GM23338 (cell line): Measurements from ENCODE around the gene FRMD4A. TPM values are rescaled to one million over a fixed set of nuclear protein-coding genes. Genes with fewer than 3 reads are reported as not detected.

Source experiments
- ATAC-seq: fragments of 200-7000 bp; cut with Tn5 transposase; 3 replicates; pipeline ENCODE4 v1.9.1; 2020
- DNase-seq: peaks from one replicate; pipeline ENCODE4 v3.0.0-alpha.2; 2015; ENCODE audit warnings: low spot score
- H2AFZ ChIP-seq: fragments of 200-600 bp; sonication (generic); 2 replicates; pipeline ENCODE4 v1.8.0; 2016; ENCODE audit warnings: antibody characterized with exemption, mild to moderate bottlenecking, moderate library complexity
- H3F3A ChIP-seq: fragments of 200-600 bp; sonication (generic); replicated peaks from 2 replicates; pipeline ENCODE4 v1.8.0; 2017; ENCODE audit warnings: antibody characterized with exemption, mixed run types, low read depth
- H3K27ac ChIP-seq: fragments of 200-600 bp; sonication (generic); 2 replicates; pipeline ENCODE4 v1.6.1; 2016; ENCODE audit warnings: low read depth
- H3K27me3 ChIP-seq: fragments of 200-600 bp; sonication (generic); 2 replicates; pipeline ENCODE4 v1.8.0; 2016; ENCODE audit warnings: mild to moderate bottlenecking, mixed run types, moderate library complexity; ENCODE audit not compliant: insufficient read depth
- H3K36me3 ChIP-seq: fragments of 200-600 bp; sonication (generic); 2 replicates; pipeline ENCODE4 v1.8.0; 2016; ENCODE audit warnings: mild to moderate bottlenecking; ENCODE audit not compliant: insufficient read depth
- H3K4me1 ChIP-seq: fragments of 200-600 bp; sonication (generic); 2 replicates; pipeline ENCODE4 v1.8.0; 2016; ENCODE audit warnings: mild to moderate bottlenecking, moderate library complexity; ENCODE audit not compliant: insufficient read depth
- H3K4me2 ChIP-seq: fragments of 200-600 bp; sonication (generic); 2 replicates; pipeline ENCODE4 v1.7.1; 2017; ENCODE audit warnings: mixed run types
- H3K4me3 ChIP-seq: fragments of 200-600 bp; sonication (generic); 2 replicates; pipeline ENCODE4 v1.6.1; 2016; ENCODE audit warnings: mixed run types
- H3K79me2 ChIP-seq: fragments of 200-600 bp; sonication (generic); replicated peaks from 2 replicates; pipeline ENCODE4 v1.8.0; 2017; ENCODE audit warnings: mild to moderate bottlenecking; ENCODE audit not compliant: insufficient read depth
- H3K9me2 ChIP-seq: fragments of 200-600 bp; sonication (generic); 2 replicates; pipeline ENCODE4 v1.8.0; 2017; ENCODE audit not compliant: insufficient read depth
- H4K20me1 ChIP-seq: fragments of 200-600 bp; sonication (generic); replicated peaks from 2 replicates; pipeline ENCODE4 v1.8.0; 2017; ENCODE audit warnings: mild to moderate bottlenecking; ENCODE audit not compliant: insufficient read depth
- H3K27ac Mint-ChIP-seq: 2 replicates; pipeline ENCODE4 v1.8.0; 2020; ENCODE audit warnings: inconsistent platforms, mild to moderate bottlenecking, moderate library complexity, mixed read lengths
- H3K27me3 Mint-ChIP-seq: 3 replicates; pipeline ENCODE4 v1.8.0; 2022; ENCODE audit warnings: low read depth, mild to moderate bottlenecking, moderate library complexity, mixed read lengths, inconsistent platforms; ENCODE audit not compliant: insufficient read depth, poor library complexity
- H3K36me3 Mint-ChIP-seq: 3 replicates; pipeline ENCODE4 v1.8.0; 2021; ENCODE audit warnings: low read depth, mild to moderate bottlenecking, inconsistent platforms, moderate library complexity, mixed read lengths
- H3K4me1 Mint-ChIP-seq: 3 replicates; pipeline ENCODE4 v1.8.0; 2020; ENCODE audit warnings: mild to moderate bottlenecking, inconsistent platforms, mixed read lengths
- H3K4me3 Mint-ChIP-seq: 3 replicates; pipeline ENCODE4 v1.8.0; 2021; ENCODE audit warnings: moderate library complexity, mild to moderate bottlenecking, inconsistent platforms, mixed read lengths
- H3K9me3 Mint-ChIP-seq: 3 replicates; pipeline ENCODE4 v1.8.0; 2020; ENCODE audit warnings: moderate library complexity, mild to moderate bottlenecking, inconsistent platforms, mixed read lengths
- CREB1 ChIP-seq: fragments of 250-450 bp; sonication (Bioruptor Pico); IDR thresholded peaks from 2 replicates; pipeline ENCODE4 v1.5.0; 2020; ENCODE audit warnings: low read depth, mild to moderate bottlenecking, moderate library complexity
- EZH2phosphoT487 ChIP-seq: fragments of 200-600 bp; sonication (generic); IDR thresholded peaks from one replicate; pipeline ENCODE4 v1.8.1; 2018; ENCODE audit warnings: antibody characterized with exemption; ENCODE audit not compliant: unreplicated experiment
- POLR2AphosphoS5 ChIP-seq: IDR thresholded peaks from 2 replicates; pipeline ENCODE4 v1.6.1; 2016; ENCODE audit warnings: antibody characterized with exemption, low read depth
- STAT1 ChIP-seq: IDR thresholded peaks from one replicate; pipeline ENCODE4 v1.6.1; 2016; ENCODE audit warnings: antibody characterized with exemption; ENCODE audit not compliant: unreplicated experiment
- ZNF331 ChIP-seq: fragments of 250-450 bp; sonication (Bioruptor Pico); IDR thresholded peaks from 2 replicates; pipeline ENCODE4 v1.5.0; 2020; ENCODE audit warnings: low read depth, mild to moderate bottlenecking, moderate library complexity
- polyA plus RNA-seq: library from polyadenylated mRNA; unstranded; fragments of >200 nt; fragmentation: Nextera tagmentation; extraction: Ambion mirVana; gene quantifications from 2 replicates; pipeline ENCODE4 v1.2.1, GENCODE V29; 2016
- total RNA-seq: library from RNA; depleted of rRNA; stranded (reverse); fragments of >200 nt; shearing (Covaris generic); gene quantifications from 2 replicates; pipeline ENCODE4 v1.2.3, GENCODE V29; 2014
- TF ChIP-seq, protein P1 (sequence below), 2 experiments: fragments of 200-600 bp in 1 of 2; sonication (generic) in 1 of 2; conservative IDR thresholded peaks; 2 replicates each; pipeline versions ENCODE4 v1.5.1 to v1.6.1; 2016 to 2017; ENCODE audit warnings: antibody characterized with exemption in 2 of 2, low read depth in 2 of 2, mild to moderate bottlenecking in 2 of 2, moderate library complexity in 1 of 2
- TF ChIP-seq, protein P2 (sequence below): fragments of 250-450 bp; sonication (Bioruptor Pico); IDR thresholded peaks from 2 replicates; pipeline ENCODE4 v1.5.0; 2020; ENCODE audit warnings: mild to moderate bottlenecking, moderate library complexity
- TF ChIP-seq, protein P3 (sequence below): IDR thresholded peaks from one replicate; pipeline ENCODE4 v1.6.1; 2018; ENCODE audit warnings: antibody characterized with exemption; ENCODE audit not compliant: unreplicated experiment
- TF ChIP-seq, protein P4 (sequence below): IDR thresholded peaks from 2 replicates; pipeline ENCODE4 v1.6.1; 2016; ENCODE audit warnings: antibody characterized with exemption

FRMD4A gene
- total and polyA plus RNA-seq, 2 experiments from 2014 or later = 14.0 to 20.1 TPM

DNA sequence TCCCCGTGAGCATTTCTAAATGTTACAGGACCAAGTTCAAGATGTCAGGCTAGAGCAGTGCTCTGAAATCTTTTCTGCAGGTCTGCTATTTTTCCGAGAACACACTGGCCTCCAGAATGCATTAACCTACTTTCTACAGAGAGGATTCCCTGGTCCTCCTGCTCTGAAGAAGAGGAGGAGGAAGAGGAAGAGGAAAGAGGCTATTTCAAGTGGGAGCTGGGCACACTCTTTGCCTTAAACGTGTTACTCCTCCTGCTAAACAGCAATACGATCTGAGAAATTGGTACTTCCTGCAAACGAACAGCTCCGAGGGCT is 157.4 kb downstream of the FRMD4A start (continued):
- TF ChIP-seq, protein P1, sequence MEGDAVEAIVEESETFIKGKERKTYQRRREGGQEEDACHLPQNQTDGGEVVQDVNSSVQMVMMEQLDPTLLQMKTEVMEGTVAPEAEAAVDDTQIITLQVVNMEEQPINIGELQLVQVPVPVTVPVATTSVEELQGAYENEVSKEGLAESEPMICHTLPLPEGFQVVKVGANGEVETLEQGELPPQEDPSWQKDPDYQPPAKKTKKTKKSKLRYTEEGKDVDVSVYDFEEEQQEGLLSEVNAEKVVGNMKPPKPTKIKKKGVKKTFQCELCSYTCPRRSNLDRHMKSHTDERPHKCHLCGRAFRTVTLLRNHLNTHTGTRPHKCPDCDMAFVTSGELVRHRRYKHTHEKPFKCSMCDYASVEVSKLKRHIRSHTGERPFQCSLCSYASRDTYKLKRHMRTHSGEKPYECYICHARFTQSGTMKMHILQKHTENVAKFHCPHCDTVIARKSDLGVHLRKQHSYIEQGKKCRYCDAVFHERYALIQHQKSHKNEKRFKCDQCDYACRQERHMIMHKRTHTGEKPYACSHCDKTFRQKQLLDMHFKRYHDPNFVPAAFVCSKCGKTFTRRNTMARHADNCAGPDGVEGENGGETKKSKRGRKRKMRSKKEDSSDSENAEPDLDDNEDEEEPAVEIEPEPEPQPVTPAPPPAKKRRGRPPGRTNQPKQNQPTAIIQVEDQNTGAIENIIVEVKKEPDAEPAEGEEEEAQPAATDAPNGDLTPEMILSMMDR (conservative IDR thresholded peaks at IDR 0.05; ENCODE audit: low read depth in 2 of 2) = no peak
- TF ChIP-seq POLR2AphosphoS5 = no peak

DNA sequence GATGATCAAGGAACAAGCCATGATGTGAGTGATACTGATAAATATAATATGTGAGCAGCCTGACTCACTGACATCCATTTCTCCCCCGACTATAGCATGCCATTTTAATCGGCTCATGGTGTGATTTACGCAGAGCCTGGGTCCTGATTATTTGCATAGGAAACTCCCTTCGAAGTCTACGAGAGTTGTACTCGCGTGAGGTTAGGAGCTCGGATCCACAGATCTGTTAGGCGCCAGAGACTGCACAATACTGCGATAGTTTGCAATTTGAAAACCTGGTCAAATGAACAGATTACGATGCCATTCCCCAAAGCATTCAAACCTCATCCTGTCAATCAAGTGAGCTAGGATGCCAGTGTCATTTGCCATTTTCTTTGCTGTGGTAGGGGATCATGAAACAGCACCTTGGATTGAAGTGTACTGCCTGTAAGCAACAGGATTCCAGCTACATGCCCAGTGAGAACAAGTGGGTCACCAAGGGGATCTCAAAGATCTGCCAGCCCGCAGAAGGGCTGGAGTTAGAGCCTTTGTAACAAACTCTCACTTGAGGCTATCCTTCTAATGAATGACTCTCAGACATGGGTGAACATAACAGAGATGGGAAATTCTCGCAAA is 158.3 kb downstream of the FRMD4A start:
- Histone ChIP-seq H4K20me1 (no peaks in the 10 kb centered on the region), H3K36me3 (no peaks in the 10 kb centered on the region), H3K4me2 (peak overlapping the region; percentile 99), H3K4me3 (peak overlapping the region; percentile 87; the same call in 1 of the 2 replicates), H2AFZ (no peak overlapping the region), H3K4me1 (peaks cover 20% of the 10 kb centered on the region), H3K27ac (no peak overlapping the region), H3K79me2 (no peaks in the 10 kb centered on the region), H3K9me2 (no peaks in the 10 kb centered on the region), H3F3A (0 out of 2 replicates have a peak, but pooled peaks cover 3% of the 10 kb centered on the region), H3K27me3 (peaks cover 15% of the 10 kb centered on the region)
- DNase-seq (peak; percentile 19), ATAC-seq (no peak)
- Mint-ChIP-seq H3K9me3 (no peaks in the 10 kb centered on the region), H3K27ac (no peak overlapping the region), H3K27me3 (peaks cover 13% of the 10 kb centered on the region), H3K36me3 (no peaks in the 10 kb centered on the region), H3K4me1 (peaks cover 23% of the 10 kb centered on the region), H3K4me3 (peak overlapping the region; percentile 89)
- TF ChIP-seq, protein P1 (conservative IDR thresholded peaks at IDR 0.05; ENCODE audit: low read depth in 2 of 2) = no peak
- TF ChIP-seq, protein P2, sequence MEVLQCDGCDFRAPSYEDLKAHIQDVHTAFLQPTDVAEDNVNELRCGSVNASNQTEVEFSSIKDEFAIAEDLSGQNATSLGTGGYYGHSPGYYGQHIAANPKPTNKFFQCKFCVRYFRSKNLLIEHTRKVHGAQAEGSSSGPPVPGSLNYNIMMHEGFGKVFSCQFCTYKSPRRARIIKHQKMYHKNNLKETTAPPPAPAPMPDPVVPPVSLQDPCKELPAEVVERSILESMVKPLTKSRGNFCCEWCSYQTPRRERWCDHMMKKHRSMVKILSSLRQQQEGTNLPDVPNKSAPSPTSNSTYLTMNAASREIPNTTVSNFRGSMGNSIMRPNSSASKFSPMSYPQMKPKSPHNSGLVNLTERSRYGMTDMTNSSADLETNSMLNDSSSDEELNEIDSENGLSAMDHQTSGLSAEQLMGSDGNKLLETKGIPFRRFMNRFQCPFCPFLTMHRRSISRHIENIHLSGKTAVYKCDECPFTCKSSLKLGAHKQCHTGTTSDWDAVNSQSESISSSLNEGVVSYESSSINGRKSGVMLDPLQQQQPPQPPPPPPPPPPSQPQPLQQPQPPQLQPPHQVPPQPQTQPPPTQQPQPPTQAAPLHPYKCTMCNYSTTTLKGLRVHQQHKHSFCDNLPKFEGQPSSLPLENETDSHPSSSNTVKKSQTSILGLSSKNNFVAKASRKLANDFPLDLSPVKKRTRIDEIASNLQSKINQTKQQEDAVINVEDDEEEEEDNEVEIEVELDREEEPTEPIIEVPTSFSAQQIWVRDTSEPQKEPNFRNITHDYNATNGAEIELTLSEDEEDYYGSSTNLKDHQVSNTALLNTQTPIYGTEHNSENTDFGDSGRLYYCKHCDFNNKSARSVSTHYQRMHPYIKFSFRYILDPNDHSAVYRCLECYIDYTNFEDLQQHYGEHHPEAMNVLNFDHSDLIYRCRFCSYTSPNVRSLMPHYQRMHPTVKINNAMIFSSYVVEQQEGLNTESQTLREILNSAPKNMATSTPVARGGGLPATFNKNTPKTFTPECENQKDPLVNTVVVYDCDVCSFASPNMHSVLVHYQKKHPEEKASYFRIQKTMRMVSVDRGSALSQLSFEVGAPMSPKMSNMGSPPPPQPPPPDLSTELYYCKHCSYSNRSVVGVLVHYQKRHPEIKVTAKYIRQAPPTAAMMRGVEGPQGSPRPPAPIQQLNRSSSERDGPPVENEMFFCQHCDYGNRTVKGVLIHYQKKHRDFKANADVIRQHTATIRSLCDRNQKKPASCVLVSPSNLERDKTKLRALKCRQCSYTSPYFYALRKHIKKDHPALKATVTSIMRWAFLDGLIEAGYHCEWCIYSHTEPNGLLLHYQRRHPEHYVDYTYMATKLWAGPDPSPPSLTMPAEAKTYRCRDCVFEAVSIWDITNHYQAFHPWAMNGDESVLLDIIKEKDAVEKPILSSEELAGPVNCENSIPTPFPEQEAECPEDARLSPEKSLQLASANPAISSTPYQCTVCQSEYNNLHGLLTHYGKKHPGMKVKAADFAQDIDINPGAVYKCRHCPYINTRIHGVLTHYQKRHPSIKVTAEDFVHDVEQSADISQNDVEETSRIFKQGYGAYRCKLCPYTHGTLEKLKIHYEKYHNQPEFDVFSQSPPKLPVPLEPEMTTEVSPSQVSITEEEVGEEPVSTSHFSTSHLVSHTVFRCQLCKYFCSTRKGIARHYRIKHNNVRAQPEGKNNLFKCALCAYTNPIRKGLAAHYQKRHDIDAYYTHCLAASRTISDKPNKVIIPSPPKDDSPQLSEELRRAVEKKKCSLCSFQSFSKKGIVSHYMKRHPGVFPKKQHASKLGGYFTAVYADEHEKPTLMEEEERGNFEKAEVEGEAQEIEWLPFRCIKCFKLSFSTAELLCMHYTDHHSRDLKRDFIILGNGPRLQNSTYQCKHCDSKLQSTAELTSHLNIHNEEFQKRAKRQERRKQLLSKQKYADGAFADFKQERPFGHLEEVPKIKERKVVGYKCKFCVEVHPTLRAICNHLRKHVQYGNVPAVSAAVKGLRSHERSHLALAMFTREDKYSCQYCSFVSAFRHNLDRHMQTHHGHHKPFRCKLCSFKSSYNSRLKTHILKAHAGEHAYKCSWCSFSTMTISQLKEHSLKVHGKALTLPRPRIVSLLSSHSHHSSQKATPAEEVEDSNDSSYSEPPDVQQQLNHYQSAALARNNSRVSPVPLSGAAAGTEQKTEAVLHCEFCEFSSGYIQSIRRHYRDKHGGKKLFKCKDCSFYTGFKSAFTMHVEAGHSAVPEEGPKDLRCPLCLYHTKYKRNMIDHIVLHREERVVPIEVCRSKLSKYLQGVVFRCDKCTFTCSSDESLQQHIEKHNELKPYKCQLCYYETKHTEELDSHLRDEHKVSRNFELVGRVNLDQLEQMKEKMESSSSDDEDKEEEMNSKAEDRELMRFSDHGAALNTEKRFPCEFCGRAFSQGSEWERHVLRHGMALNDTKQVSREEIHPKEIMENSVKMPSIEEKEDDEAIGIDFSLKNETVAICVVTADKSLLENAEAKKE (CRISPR knock-in tag) = no peak
- TF ChIP-seq POLR2AphosphoS5 (no peak), STAT1 (no peak), EZH2phosphoT487 (no peak), ZNF331 (no peak), CREB1 (CRISPR knock-in tag) (no peak)
- TF ChIP-seq, protein P3, sequence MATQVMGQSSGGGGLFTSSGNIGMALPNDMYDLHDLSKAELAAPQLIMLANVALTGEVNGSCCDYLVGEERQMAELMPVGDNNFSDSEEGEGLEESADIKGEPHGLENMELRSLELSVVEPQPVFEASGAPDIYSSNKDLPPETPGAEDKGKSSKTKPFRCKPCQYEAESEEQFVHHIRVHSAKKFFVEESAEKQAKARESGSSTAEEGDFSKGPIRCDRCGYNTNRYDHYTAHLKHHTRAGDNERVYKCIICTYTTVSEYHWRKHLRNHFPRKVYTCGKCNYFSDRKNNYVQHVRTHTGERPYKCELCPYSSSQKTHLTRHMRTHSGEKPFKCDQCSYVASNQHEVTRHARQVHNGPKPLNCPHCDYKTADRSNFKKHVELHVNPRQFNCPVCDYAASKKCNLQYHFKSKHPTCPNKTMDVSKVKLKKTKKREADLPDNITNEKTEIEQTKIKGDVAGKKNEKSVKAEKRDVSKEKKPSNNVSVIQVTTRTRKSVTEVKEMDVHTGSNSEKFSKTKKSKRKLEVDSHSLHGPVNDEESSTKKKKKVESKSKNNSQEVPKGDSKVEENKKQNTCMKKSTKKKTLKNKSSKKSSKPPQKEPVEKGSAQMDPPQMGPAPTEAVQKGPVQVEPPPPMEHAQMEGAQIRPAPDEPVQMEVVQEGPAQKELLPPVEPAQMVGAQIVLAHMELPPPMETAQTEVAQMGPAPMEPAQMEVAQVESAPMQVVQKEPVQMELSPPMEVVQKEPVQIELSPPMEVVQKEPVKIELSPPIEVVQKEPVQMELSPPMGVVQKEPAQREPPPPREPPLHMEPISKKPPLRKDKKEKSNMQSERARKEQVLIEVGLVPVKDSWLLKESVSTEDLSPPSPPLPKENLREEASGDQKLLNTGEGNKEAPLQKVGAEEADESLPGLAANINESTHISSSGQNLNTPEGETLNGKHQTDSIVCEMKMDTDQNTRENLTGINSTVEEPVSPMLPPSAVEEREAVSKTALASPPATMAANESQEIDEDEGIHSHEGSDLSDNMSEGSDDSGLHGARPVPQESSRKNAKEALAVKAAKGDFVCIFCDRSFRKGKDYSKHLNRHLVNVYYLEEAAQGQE = no peak
- TF ChIP-seq, protein P4, sequence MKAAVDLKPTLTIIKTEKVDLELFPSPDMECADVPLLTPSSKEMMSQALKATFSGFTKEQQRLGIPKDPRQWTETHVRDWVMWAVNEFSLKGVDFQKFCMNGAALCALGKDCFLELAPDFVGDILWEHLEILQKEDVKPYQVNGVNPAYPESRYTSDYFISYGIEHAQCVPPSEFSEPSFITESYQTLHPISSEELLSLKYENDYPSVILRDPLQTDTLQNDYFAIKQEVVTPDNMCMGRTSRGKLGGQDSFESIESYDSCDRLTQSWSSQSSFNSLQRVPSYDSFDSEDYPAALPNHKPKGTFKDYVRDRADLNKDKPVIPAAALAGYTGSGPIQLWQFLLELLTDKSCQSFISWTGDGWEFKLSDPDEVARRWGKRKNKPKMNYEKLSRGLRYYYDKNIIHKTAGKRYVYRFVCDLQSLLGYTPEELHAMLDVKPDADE = no peak
